Tibial artery (tissue), 4 donors: ENCODE data around the gene LTBR.
A peak's percentile ranks its signal among the peaks of the same experiment; 100 is the strongest.
"Not testable (repeated sequence)": the region's sequence is repeated elsewhere in the genome, so short reads cannot be mapped to it uniquely, and the experiment has no call there.

Source experiments
- DNase-seq, 2 donors: peaks; one replicate each; pipeline ENCODE4 v3.0.0-alpha.2; 2019
- H3K27ac ChIP-seq, 2 donors: fragments of 200-600 bp; sonication (generic) in 1 of 2; 1 replicate in 1 of 2; 2 replicates in 1 of 2; pipeline ENCODE4 v1.5.1; 2018 to 2019; ENCODE audit warnings: mild to moderate bottlenecking in 1 of 2
- H3K27me3 ChIP-seq, 2 donors: fragments of 200-600 bp; sonication (generic) in 1 of 2; one replicate each; pipeline versions ENCODE4 v1.5.1 to v1.6.0; 2016 to 2019
- H3K36me3 ChIP-seq, 3 donors: fragments of 200-600 bp; sonication (generic) in 2 of 3; one replicate each; pipeline ENCODE4 v1.5.1; 2016 to 2019; ENCODE audit warnings: mild to moderate bottlenecking in 2 of 3
- H3K4me1 ChIP-seq, 4 donors: fragments of 200-600 bp; sonication (generic) in 2 of 4; 1 replicate in 3 of 4; 2 replicates in 1 of 4; pipeline ENCODE4 v1.5.1; 2016 to 2019
- H3K4me3 ChIP-seq, 2 donors: fragments of 200-600 bp; sonication (generic) in 1 of 2; 1 replicate in 1 of 2; 2 replicates in 1 of 2; pipeline ENCODE4 v1.5.1; 2018 to 2019; ENCODE audit warnings: mild to moderate bottlenecking in 2 of 2
- H3K9me3 ChIP-seq, 3 donors: fragments of 200-600 bp; sonication (generic) in 1 of 3; one replicate each; pipeline ENCODE4 v1.5.1; 2016 to 2019
- intact Hi-C: fragments of 100-400 bp; cut with DNase I; formaldehyde crosslinking; loops from one replicate; pipeline ENCODE4 v1.15.0; 2023; ENCODE audit warnings: low total_unique reads
- TF ChIP-seq, protein P1 (sequence below), 2 experiments: fragments of 200-600 bp in 1 of 2; fragments of 450-650 bp in 1 of 2; IDR thresholded peaks; one replicate each; pipeline ENCODE4 v1.5.1; 2017 to 2019; ENCODE audit warnings: antibody characterized with exemption in 2 of 2, mild to moderate bottlenecking in 1 of 2, moderate library complexity in 1 of 2

LTBR gene

GRCh38 chr12:6340032-6340638 lies 43.8 kb upstream of the LTBR start:
- intact Hi-C loops: loop anchor here (5.0 kb wide), 1 partner anchor 192 kb away; the partner anchor contains the start of gene GAPDH
- peak overlapping the region; percentile 97 to 99 for H3K4me3 ChIP-seq
- H3K4me1 ChIP-seq: peaks cover 0 to 73% (median 64%) of the 10 kb centered on the region in 4 donors
- TF ChIP-seq, protein P1, sequence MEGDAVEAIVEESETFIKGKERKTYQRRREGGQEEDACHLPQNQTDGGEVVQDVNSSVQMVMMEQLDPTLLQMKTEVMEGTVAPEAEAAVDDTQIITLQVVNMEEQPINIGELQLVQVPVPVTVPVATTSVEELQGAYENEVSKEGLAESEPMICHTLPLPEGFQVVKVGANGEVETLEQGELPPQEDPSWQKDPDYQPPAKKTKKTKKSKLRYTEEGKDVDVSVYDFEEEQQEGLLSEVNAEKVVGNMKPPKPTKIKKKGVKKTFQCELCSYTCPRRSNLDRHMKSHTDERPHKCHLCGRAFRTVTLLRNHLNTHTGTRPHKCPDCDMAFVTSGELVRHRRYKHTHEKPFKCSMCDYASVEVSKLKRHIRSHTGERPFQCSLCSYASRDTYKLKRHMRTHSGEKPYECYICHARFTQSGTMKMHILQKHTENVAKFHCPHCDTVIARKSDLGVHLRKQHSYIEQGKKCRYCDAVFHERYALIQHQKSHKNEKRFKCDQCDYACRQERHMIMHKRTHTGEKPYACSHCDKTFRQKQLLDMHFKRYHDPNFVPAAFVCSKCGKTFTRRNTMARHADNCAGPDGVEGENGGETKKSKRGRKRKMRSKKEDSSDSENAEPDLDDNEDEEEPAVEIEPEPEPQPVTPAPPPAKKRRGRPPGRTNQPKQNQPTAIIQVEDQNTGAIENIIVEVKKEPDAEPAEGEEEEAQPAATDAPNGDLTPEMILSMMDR (IDR thresholded peaks at IDR 0.05): no peak
- DNase-seq: no peak
- peak overlapping the region; percentile 99 for H3K27ac ChIP-seq
- H3K36me3 ChIP-seq: peaks cover 0 to 8% (median 0%) of the 10 kb centered on the region in 3 donors
- no peaks in the 10 kb centered on the region for H3K27me3 ChIP-seq
- H3K9me3 ChIP-seq: no peaks in the 10 kb centered on the region

DNA sequence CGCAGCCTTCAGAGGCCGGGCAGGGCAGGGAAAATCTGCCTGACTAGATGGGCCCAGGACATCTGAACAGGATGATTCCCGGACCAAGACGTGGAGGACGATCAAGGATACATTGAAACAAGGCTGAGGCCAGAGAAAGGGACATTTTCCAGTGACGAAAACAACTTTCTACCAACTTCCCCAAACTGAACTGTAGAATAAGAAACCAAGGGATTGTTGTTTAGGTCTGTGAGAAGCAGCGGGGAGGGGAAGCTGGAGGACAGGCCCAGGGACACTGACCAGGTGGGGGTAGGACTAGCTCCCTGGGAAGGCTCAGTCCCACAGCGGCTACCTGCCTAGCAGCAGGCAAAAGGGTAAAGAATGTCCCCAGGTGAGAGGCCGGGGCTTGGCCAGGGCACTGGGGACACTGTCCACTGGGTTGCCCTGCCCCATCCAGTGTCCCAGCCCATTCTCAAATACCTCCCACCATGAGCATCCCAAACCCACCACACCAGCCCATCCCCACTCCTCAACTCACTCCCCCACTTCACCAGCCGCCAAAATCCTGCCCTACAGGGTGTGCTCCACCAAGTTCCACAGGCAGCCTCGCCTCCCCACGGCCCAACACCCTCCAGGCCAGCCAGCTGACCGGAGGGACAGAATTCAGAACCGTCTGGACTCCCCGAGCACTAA lies 43.1 kb upstream of the LTBR start:
- peaks cover 0 to 73% (median 63%) of the 10 kb centered on the region in 4 donors for H3K4me1 ChIP-seq
- no peak for DNase-seq
- TF ChIP-seq, protein P1 (IDR thresholded peaks at IDR 0.05): no peak
- H3K27ac ChIP-seq: peak overlapping the region; percentile 99
- H3K36me3 ChIP-seq: peaks cover 0 to 8% (median 0%) of the 10 kb centered on the region in 3 donors
- intact Hi-C loops: loop anchor here (5.0 kb wide), 1 partner anchor 191 kb away; the partner anchor contains the start of gene GAPDH
- no peaks in the 10 kb centered on the region for H3K9me3 ChIP-seq
- H3K27me3 ChIP-seq: no peaks in the 10 kb centered on the region
- peak overlapping the region; percentile 97 to 99 for H3K4me3 ChIP-seq

DNA sequence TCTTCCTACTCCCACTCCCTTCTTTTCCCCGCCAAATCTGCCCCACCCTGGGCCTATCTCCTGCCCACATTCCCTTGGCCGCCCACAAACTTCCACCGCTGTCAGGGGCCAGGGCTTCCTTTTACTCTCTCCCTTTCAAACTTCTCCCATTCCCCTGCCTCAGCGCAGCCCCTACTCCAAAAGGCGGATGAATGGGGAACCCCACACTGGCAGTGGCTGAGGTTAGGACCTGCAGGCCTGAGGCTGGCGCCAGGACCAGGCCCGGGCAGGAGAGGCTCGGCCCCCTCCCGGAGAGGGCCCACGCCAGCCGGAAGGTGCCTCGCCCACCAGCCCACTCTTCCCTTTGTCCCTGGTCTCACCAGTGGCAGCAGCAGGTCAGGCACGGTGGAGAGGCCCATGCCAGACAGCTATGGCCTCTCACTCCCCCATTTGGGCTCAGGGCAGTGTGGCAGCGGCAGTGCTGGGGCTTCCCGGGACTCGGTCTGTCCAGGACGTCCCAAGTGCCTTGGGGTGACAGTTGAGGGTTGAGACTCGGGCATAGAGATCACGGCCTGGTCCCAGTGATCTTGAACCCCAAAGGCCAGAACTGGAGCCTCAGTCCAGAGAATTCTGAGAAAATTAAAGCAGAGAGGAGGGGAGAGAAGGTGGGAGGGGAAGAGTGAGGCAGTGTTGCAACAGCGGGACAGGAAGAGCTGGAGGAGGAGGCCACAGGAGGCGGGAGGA lies 42.4 kb upstream of the LTBR start, which contains the start of gene TNFRSF1A:
TSS of gene TNFRSF1A (minus strand) at position 660 of the 723 bp plus-strand sequence. CDS start at position 398, 262 bp downstream.
- peaks cover 0 to 78% (median 66%) of the 10 kb centered on the region in 4 donors for H3K4me1 ChIP-seq

DNA sequence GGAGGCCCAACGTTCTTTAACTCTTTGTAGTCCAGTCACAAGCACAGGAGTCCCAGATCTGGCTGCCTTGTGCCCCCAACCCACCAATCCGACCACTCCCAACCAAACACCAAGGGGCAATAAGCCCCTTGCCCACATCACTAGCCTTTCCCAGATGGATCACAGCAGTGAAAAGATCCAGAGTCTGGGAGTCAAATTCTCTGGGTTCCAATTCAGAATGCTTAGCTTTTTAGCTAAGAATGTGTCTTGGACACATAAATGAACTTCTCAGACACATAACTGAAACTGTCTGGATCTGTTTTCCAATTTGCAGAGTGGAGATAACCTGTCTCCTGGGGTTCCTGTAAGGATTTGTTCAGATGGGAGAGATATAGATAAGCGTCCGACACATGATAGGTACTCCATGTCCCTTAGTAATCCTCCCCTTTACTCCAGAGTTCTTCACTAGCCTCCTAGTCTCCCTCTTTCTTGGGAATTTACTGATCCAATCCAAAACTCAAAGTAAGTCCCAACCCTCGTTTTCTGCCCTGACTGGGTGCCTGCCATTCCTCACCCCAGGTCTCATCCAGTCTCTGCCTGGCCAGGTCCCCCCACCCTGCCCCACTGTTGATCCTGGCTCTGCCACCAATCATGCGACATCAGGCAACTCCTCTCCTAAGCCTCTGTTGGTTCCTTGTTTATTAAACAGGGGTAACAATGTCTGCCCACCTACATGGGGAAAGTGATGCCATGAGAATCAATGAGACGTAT lies 41.6 kb upstream of the LTBR start:
- Histone ChIP-seq H3K4me3 (peak overlapping the region; percentile 97 to 99), H3K27me3 (no peaks in the 10 kb centered on the region), H3K4me1 (peaks cover 0 to 79% (median 65%) of the 10 kb centered on the region in 4 donors), H3K9me3 (no peaks in the 10 kb centered on the region), H3K36me3 (peaks cover 0 to 9% (median 0%) of the 10 kb centered on the region in 3 donors), H3K27ac (peak overlapping the region; percentile 99)
- TF ChIP-seq, protein P1 (IDR thresholded peaks at IDR 0.05): no peak
- no peak for DNase-seq
- intact Hi-C loops: loop anchor here (5.0 kb wide), 1 partner anchor 190 kb away; the partner anchor contains the start of gene GAPDH

More for the DNA sequence above, 42.4 kb upstream of the LTBR start, which contains the start of gene TNFRSF1A:
- H3K27me3 ChIP-seq: no peaks in the 10 kb centered on the region
- peaks cover 0 to 8% (median 0%) of the 10 kb centered on the region in 3 donors for H3K36me3 ChIP-seq
- intact Hi-C loops: loop anchor here (5.0 kb wide), 1 partner anchor 191 kb away; the partner anchor contains the start of gene GAPDH
- peak; percentile 85 to 91 for DNase-seq
- H3K9me3 ChIP-seq: no peaks in the 10 kb centered on the region
- H3K4me3 ChIP-seq: peak within 1 kb of the TSS; percentile 97 to 99
- TF ChIP-seq, protein P1 (IDR thresholded peaks at IDR 0.05): no peak
- peak within 1 kb of the TSS; percentile 99 for H3K27ac ChIP-seq

DNA sequence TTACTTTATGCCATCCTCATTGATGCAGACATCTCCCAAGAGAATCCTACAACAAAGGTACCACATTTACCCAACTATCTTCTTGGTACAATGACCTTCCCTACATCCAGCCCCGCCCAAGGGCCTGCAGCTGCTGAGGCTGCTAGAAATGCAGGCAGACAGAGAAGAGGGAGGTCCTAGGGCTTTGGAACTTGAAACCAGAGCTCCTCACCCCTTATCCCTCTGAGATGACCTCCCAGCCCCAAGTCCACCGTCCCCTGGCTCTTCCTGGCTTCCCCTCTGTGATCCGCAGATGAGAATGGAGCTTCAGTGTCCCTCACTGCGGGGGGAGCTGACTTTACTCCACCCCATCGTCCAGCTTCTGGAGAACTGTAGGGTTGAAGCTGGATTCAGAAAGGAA lies 40.4 kb upstream of the LTBR start:
- Histone ChIP-seq H3K27ac (peak overlapping the region; percentile 99), H3K27me3 (no peaks in the 10 kb centered on the region), H3K4me3 (no peak overlapping the region), H3K36me3 (peaks cover 0 to 11% (median 0%) of the 10 kb centered on the region in 3 donors), H3K4me1 (peaks cover 0 to 78% (median 62%) of the 10 kb centered on the region in 4 donors), H3K9me3 (no peaks in the 10 kb centered on the region)
- TF ChIP-seq, protein P1 (IDR thresholded peaks at IDR 0.05): no peak
- DNase-seq: no peak
- intact Hi-C loops: loop anchor here (5.0 kb wide), 1 partner anchor 189 kb away; the partner anchor contains the start of gene GAPDH

DNA sequence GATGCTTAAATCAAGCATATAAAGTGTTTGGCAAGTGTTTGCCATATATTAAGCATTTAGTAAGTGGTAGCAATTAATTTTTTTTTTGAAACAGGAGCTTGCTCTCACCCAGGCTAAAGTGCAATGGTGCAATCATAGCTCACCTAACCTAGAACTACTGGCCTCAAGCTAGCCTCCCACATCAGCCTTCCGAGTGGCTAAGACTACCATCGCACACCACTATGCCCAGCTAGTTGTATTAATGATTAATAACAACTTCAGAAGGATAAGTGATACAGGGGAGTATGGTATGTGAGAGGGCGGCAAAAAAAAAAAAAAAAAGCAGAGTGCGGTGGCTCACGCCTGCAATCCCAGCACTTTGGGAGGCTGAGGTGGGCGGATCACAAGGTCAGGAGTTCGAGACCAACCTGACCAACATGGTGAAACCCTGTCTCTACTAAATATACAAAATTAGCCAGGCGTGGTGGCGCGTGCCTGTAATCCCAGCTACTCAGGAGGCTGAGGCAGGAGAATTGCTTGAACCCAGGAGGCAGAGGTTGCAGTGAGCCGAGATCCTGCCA lies 39.8 kb upstream of the LTBR start:
- not testable (repeated sequence) for DNase-seq, H3K4me3 ChIP-seq, H3K36me3 ChIP-seq, H3K27me3 ChIP-seq, H3K9me3 ChIP-seq
- Histone ChIP-seq H3K4me1 (peaks cover 0 to 71% (median 57%) of the 10 kb centered on the region in 4 donors), H3K27ac (peak overlapping the region; percentile 99)
- intact Hi-C loops: loop anchor here (5.0 kb wide), 1 partner anchor 188 kb away; the partner anchor contains the start of gene GAPDH
